ENCODE data around the gene UBE2R2. TPM values are rescaled to one million over a fixed set of nuclear protein-coding genes. Genes with fewer than 3 reads are reported as not detected.
"Not testable (repeated sequence)": the region's sequence is repeated elsewhere in the genome, so short reads cannot be mapped to it uniquely, and the experiment has no call there.

UBE2R2 gene
- total RNA-seq, 1 experiment from 2014 or later, result 14.4 TPM

GRCh38 chr9:33799928-33800704 is 16.8 kb upstream of the UBE2R2 start:
- no peak for DNase-seq (ENCODE audit: low spot score)

DNA sequence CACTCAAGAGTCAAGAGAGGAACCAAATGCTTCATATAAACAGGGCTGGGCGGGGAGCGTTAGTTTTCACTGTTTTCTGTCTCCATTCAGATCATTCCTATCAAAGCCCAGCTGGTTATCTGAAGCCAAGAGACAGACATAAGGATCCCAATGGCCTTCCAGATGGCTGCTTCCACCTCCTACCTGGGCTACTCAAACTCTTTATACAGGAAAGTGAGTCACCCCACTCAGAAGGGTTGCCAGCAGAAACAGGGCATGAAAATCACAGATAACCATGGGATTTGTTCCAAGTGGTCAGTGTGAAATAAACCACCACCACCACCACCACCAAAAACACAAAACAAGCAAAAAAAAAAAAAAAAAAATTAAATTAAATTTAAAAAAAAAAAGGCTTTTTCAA is 16.1 kb upstream of the UBE2R2 start:
- DNase-seq (ENCODE audit: low spot score), result no peak

- not testable (repeated sequence) for DNase-seq (ENCODE audit: low spot score)
Measured at GRCh38 chr9:33801943-33802500, 14.9 kb upstream of the UBE2R2 start.

DNA sequence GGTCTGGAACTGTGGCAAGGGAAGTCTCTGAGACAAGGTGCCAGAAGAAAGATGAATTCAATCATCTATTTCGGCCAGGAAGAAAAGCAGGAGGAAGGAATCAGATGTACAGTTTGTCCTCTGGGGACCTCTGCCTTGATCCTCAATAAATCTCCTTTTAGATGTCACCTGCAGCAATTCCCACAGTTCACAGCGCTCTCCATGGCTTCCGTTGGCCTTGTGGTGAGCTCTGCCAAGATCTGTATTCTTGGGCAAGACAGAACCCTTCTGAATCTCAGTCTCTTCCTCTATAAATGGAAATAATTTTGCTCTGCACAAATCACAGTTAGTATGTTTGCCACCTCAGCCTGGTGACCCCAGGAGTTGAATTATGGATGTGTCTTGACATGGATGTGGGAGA is 12.8 kb upstream of the UBE2R2 start:
- DNase-seq (ENCODE audit: low spot score), result not testable (repeated sequence)

GRCh38 chr9:33807156-33807555 is 9.8 kb upstream of the UBE2R2 start:
- not testable (repeated sequence) for DNase-seq (ENCODE audit: low spot score)

- not testable (repeated sequence) for DNase-seq (ENCODE audit: low spot score)
Measured at GRCh38 chr9:33808979-33809322, 8.0 kb upstream of the UBE2R2 start.

GRCh38 chr9:33809506-33809905 is 7.5 kb upstream of the UBE2R2 start:
- no peak for DNase-seq (ENCODE audit: low spot score)

GRCh38 chr9:33813712-33814641 is 3.0 kb upstream of the UBE2R2 start:
- peak; percentile 63 for DNase-seq (ENCODE audit: low spot score)

DNA sequence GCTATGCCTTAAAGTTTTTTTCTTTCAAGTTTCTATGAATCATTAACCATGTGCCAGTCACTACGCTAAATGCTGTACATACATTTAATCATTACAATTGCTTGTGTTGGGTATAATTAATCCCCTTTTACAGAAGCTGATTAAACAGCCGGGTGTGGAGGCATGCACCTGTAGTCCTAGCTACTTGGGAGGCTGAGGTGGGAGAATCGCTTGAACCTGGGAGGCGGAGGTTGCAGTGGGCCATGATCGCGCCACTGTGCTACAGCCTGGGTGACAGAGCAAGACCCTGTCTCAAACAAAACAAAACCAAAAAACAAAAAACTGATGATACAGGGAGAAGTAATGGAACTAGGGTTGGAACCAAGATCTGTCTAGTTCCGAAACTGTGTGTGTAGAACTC is 1.2 kb upstream of the UBE2R2 start:
- no peak for DNase-seq (ENCODE audit: low spot score)

DNA sequence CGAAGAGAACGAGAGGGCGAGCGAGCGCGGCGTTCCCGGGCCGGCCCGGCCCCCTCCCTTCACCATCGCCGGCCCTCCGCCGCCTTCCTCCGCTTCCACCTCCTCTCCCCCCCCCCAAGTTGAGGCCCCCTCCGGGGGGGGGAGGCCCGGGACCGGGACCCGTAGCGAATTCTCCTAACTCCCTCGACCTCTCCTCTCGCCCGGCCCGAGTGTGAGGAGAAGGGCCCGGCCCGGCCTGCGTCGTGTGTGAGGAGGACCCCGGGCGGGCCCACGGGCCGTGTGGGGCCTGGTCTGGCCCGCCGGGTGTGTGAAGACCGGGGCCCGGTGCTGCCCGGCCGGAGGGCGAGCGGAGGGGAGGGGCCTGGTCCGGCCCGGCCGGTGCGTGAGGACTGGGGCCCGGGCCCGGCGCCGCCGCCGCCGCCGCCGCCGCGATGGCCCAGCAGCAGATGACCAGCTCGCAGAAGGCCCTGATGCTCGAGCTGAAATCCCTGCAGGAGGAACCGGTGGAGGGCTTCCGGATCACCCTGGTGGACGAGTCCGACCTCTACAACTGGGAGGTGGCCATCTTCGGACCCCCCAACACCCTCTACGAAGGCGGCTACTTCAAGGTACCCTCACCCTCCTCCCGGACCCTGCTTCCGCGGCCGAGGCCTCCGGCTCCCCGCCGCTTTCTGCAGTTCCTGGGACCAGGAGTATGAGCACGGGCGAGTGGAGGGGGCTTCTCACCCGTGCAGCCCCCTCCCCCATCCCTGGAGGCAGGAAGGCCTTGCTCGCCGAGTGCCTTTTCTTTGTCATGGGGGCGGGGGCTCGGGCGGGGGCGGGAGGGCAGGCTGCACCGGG is 587 bp downstream of the UBE2R2 start:
- peak; percentile 40 for DNase-seq (ENCODE audit: low spot score)

DNA sequence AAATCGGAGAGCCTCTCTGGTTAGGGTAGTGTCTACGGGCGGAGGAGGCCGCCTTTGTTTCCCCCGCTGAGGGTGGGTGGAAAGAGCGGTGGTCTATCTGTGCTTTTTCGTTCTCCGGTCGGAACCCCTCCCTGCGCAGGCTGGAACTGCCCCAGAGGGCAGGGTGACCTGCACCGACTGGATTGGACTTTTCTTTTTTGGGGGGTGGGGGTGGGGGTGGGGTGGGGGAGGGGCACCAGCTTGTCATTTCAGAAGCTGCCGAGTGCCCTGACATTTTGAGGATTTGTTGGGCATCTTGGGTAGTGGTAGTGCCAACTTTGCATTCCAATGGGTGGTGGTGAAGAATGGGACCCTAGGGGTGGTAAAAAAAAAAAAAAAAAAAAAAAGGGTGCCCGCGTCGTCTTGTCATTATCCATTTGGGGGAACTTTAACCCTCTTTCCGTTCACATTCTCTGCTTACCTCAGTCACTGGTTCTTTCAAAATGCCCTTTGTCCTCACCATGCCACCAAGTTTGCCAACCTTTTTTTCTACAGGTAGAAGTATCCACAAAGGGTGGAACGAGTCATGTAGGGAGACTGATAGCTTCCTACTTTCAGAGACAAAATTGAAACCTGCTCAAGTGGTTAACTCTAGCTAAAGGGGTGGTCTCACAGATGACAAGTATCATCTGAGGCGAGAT is 1.3 kb downstream of the UBE2R2 start:
- DNase-seq (ENCODE audit: low spot score), result no peak

DNA sequence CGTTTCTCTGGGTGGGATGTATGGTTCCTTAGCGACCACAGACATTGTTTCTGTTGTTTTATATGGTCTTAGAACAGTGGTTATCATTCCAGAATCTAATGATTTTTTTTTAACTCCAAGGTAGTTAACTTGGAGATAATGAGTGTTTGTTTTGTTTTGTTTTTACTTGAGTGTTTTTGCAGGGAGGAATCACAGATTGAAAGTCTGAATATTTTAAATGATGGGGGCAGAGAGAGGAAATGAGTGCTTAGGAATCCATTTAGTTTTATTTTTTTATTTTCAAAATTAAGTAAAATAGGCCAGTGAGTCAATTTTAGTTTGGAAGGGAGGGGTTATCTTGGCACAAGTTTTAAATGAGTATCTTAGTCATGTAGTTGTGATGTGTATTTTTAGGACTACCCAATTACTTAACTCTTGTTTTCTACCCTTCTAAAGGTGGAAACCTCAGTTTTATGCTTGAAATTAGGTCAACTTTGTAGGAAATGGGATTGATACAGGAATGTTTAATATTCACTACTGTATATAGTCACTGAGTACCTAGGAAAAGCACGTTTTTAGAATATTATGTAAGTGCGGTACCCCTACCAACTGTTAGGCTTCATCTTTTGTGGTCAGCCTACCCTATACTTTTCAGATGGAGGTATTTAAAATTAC is 2.0 kb downstream of the UBE2R2 start:
- DNase-seq (ENCODE audit: low spot score), result no peak

- no peak for DNase-seq (ENCODE audit: low spot score)
Measured at GRCh38 chr9:33820231-33820745, 3.3 kb downstream of the UBE2R2 start.

DNA sequence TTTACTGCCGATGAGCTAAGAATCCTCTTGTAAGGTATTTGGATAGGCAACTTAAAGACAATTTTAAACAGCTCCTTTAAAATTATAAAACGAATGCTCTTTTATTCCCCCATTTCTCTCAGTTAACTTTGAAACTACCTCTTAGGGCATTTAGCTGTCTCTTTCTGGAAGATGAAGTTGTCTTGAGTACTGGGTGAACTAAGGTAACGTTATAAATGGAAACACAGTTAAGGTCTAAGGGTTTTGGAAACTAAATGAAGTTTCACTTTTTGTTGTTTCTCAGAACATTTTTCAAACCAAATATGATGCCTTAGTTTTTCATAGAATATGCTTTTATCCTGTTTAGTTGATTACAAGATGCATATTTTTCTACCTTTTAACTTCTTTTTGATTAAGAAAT is 6.8 kb downstream of the UBE2R2 start:
- no peak for DNase-seq (ENCODE audit: low spot score)

DNA sequence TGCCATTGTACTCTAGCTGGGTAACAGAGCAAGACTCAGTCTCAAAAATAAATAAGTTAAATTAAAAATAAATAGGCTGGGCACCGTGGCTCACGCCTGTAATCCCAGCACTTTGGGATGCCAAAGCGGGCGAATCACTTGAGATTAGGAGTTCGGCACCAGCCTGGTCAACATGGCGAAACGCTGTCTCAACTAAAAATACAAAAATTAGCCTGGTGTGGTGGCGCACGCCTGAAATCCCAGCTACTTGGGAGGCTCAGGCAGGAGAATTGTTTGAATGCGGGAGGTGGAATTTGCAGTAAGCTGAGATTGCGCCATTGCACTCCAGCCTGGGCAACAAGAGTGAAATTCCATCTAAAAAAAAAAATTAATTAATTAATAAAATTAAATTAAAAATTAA is 10.3 kb downstream of the UBE2R2 start:
- DNase-seq (ENCODE audit: low spot score), result not testable (repeated sequence)

GRCh38 chr9:33829641-33830230 is 12.8 kb downstream of the UBE2R2 start:
- DNase-seq (ENCODE audit: low spot score), result not testable (repeated sequence)

- DNase-seq (ENCODE audit: low spot score), result no peak
Measured at GRCh38 chr9:33835625-33836260, 18.8 kb downstream of the UBE2R2 start.

DNA sequence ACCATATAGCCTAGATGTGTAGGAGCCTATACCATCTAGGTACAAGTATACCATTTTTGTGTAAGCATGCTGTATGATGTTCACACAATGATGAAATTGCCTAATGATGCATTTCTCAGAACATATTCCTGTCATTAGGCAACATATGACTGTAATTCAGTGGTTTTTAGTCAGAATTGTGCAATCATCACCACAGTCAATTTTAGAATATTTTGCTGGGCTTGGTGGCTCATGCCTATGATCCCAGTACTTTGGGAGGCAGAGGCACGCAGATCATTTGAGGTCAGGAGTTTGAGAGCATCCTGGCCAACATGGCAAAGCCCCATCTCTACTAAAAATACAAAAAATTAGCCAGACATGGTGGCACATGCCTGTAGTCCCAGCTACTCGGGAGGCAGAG is 19.3 kb downstream of the UBE2R2 start:
- DNase-seq (ENCODE audit: low spot score), result not testable (repeated sequence)

GRCh38 chr9:33837138-33837537 is 20.2 kb downstream of the UBE2R2 start:
- DNase-seq (ENCODE audit: low spot score), result no peak
